H9 (cell line): ENCODE results near the gene UBE3C. TPM values are rescaled to one million over a fixed set of nuclear protein-coding genes. Genes with fewer than 3 reads are reported as not detected.

Source experiments
- DNase-seq: peaks from one replicate; pipeline ENCODE4 v3.0.0-alpha.2; 2017
- H2AFZ ChIP-seq: one replicate; pipeline ENCODE4 v1.6.1; 2013; ENCODE audit warnings: mild to moderate bottlenecking, low read length, control low read depth, moderate library complexity
- H2AK5ac ChIP-seq: 2 replicates; pipeline ENCODE4 v1.6.1; 2013; ENCODE audit warnings: low read length, control low read depth, mixed read lengths; ENCODE audit not compliant: insufficient read length
- H2BK120ac ChIP-seq: one replicate; pipeline ENCODE4 v1.6.1; 2013; ENCODE audit warnings: low read depth, mild to moderate bottlenecking, low read length, control low read depth, inconsistent platforms; ENCODE audit not compliant: poor library complexity, severe bottlenecking
- H2BK12ac ChIP-seq: 2 replicates; pipeline ENCODE4 v1.6.1; 2013; ENCODE audit warnings: low read length, control low read depth, mixed read lengths, low read depth; ENCODE audit not compliant: insufficient read length
- H2BK15ac ChIP-seq: 2 replicates; pipeline ENCODE4 v1.6.1; 2013; ENCODE audit warnings: low read depth, low read length, control low read depth
- H2BK20ac ChIP-seq: one replicate; pipeline ENCODE4 v1.6.1; 2013; ENCODE audit warnings: low read depth, mild to moderate bottlenecking, low read length, control low read depth, inconsistent platforms; ENCODE audit not compliant: poor library complexity, severe bottlenecking
- H2BK5ac ChIP-seq: 2 replicates; pipeline ENCODE4 v1.6.1; 2013; ENCODE audit warnings: low read length, control low read depth, mixed read lengths; ENCODE audit not compliant: insufficient read length
- H3K14ac ChIP-seq: 2 replicates; pipeline ENCODE4 v1.6.1; 2013; ENCODE audit warnings: low read length, control low read depth; ENCODE audit not compliant: insufficient read depth
- H3K18ac ChIP-seq: 2 replicates; pipeline ENCODE4 v1.6.1; 2013; ENCODE audit warnings: low read depth, mild to moderate bottlenecking, mixed read lengths, low read length, control low read depth; ENCODE audit not compliant: insufficient read length
- H3K23ac ChIP-seq: 2 replicates; pipeline ENCODE4 v1.6.1; 2013; ENCODE audit warnings: low read length, control low read depth, mixed read lengths, low read depth; ENCODE audit not compliant: insufficient read length
- H3K23me2 ChIP-seq: 2 replicates; pipeline ENCODE4 v1.6.1; 2013; ENCODE audit warnings: low read depth, mild to moderate bottlenecking, mixed read lengths, low read length, control low read depth; ENCODE audit not compliant: insufficient read length, poor library complexity, severe bottlenecking
- H3K27ac ChIP-seq: 2 replicates; pipeline ENCODE4 v1.5.1; 2013; ENCODE audit warnings: low read length, control low read depth, mixed read lengths, low read depth; ENCODE audit not compliant: insufficient read length
- H3K27me3 ChIP-seq: 2 replicates; pipeline ENCODE4 v1.6.1; 2013; ENCODE audit warnings: low read length, control low read depth, inconsistent platforms; ENCODE audit not compliant: insufficient read depth
- H3K4ac ChIP-seq: 2 replicates; pipeline ENCODE4 v1.6.1; 2013; ENCODE audit warnings: low read depth, mild to moderate bottlenecking, control low read depth, inconsistent platforms, low read length, moderate library complexity
- H3K4me1 ChIP-seq: 2 replicates; pipeline ENCODE4 v1.6.1; 2013; ENCODE audit warnings: low read length, control low read depth, inconsistent platforms; ENCODE audit not compliant: insufficient read depth
- H3K4me2 ChIP-seq: 2 replicates; pipeline ENCODE4 v1.6.1; 2013; ENCODE audit warnings: low read length, control low read depth, mixed read lengths; ENCODE audit not compliant: insufficient read length, insufficient read depth
- H3K56ac ChIP-seq: 2 replicates; pipeline ENCODE4 v1.6.1; 2013; ENCODE audit warnings: low read depth, mild to moderate bottlenecking, mixed read lengths, low read length, control low read depth; ENCODE audit not compliant: insufficient read length
- H3K79me1 ChIP-seq: 2 replicates; pipeline ENCODE4 v1.6.1; 2013; ENCODE audit warnings: low read depth, mild to moderate bottlenecking, moderate library complexity, low read length, control low read depth, inconsistent platforms; ENCODE audit not compliant: insufficient read depth, poor library complexity, severe bottlenecking
- H3K79me2 ChIP-seq: 2 replicates; pipeline ENCODE4 v1.6.1; 2013; ENCODE audit warnings: low read length, control low read depth, inconsistent platforms; ENCODE audit not compliant: insufficient read depth
- H3K9ac ChIP-seq: 2 replicates; pipeline ENCODE4 v1.6.1; 2013; ENCODE audit warnings: low read length, control low read depth, mixed read lengths; ENCODE audit not compliant: insufficient read length; ENCODE audit errors: extremely low read depth
- H3K9me3 ChIP-seq: one replicate; pipeline ENCODE4 v1.6.1; 2013; ENCODE audit warnings: low read depth, low read length, inconsistent platforms; ENCODE audit not compliant: control insufficient read depth
- H3T11ph ChIP-seq: one replicate; pipeline ENCODE4 v1.6.1; 2013; ENCODE audit warnings: mild to moderate bottlenecking, low read length, control low read depth, inconsistent platforms
- H4K20me1 ChIP-seq: one replicate; pipeline ENCODE4 v1.6.1; 2013; ENCODE audit not compliant: control insufficient read depth, insufficient read length, insufficient read depth
- H4K5ac ChIP-seq: 2 replicates; pipeline ENCODE4 v1.6.1; 2013; ENCODE audit warnings: low read depth, mild to moderate bottlenecking, mixed read lengths, low read length, control low read depth; ENCODE audit not compliant: insufficient read length
- H4K8ac ChIP-seq: replicated peaks from 2 replicates; pipeline ENCODE4 v1.6.1; 2013; ENCODE audit warnings: low read length, control low read depth, mixed read lengths, low read depth; ENCODE audit not compliant: insufficient read length
- H4K91ac ChIP-seq: 2 replicates; pipeline ENCODE4 v1.6.1; 2013; ENCODE audit warnings: low read depth, mild to moderate bottlenecking, moderate library complexity, mixed read lengths, low read length, control low read depth; ENCODE audit not compliant: insufficient read length
- H3K27ac Mint-ChIP-seq, 3 experiments: 2 replicates in 2 of 3; 3 replicates in 1 of 3; pipeline ENCODE4 v1.8.0; 2020 to 2021; ENCODE audit warnings: mixed read lengths in 3 of 3, mild to moderate bottlenecking in 1 of 3, moderate library complexity in 1 of 3
- H3K27me3 Mint-ChIP-seq: 2 replicates; pipeline ENCODE4 v1.8.0; 2021; ENCODE audit warnings: low read depth, mild to moderate bottlenecking, moderate library complexity, mixed read lengths
- H3K36me3 Mint-ChIP-seq, 3 experiments: 2 replicates in 2 of 3; 3 replicates in 1 of 3; pipeline ENCODE4 v1.8.0; 2020 to 2021; ENCODE audit warnings: low read depth in 3 of 3, mixed read lengths in 3 of 3; ENCODE audit not compliant: insufficient read depth in 1 of 3
- H3K4me1 Mint-ChIP-seq, 2 experiments: 2 replicates each; pipeline ENCODE4 v1.8.0; 2020; ENCODE audit warnings: mixed read lengths in 2 of 2
- H3K4me3 Mint-ChIP-seq, 2 experiments: 2 replicates in 1 of 2; 3 replicates in 1 of 2; pipeline ENCODE4 v1.8.0; 2020 to 2021; ENCODE audit warnings: mild to moderate bottlenecking in 2 of 2, mixed read lengths in 2 of 2, moderate library complexity in 1 of 2
- H3K9me3 Mint-ChIP-seq, 2 experiments: 2 replicates in 1 of 2; 3 replicates in 1 of 2; pipeline ENCODE4 v1.8.0; 2020; ENCODE audit warnings: mild to moderate bottlenecking in 2 of 2, mixed read lengths in 2 of 2, moderate library complexity in 1 of 2
- WGBS: extraction: QIAGEN DNeasy Blood & Tissue Kit; methylation state at CpG from one replicate; pipeline ENCODE4 v1.1.7; 2013; ENCODE audit warnings: missing lambda C conversion rate, low lambda C conversion rate, mixed read lengths; ENCODE audit not compliant: insufficient read length; ENCODE audit errors: extremely low coverage; 5-methylcytosine and 5-hydroxymethylcytosine counted together
- total RNA-seq: library from RNA; stranded (reverse); gene quantifications from 2 replicates; pipeline ENCODE4 v1.2.1, GENCODE V29; 2021
- TF ChIP-seq, protein P1 (sequence below): fragments of 200-600 bp; sonication (generic); conservative IDR thresholded peaks from 3 replicates; pipeline ENCODE4 v1.8.0; 2021; ENCODE audit warnings: antibody characterized with exemption, mild to moderate bottlenecking

Gene UBE3C
- total RNA-seq, 1 experiment from 2014 or later: 63.3 TPM

DNA sequence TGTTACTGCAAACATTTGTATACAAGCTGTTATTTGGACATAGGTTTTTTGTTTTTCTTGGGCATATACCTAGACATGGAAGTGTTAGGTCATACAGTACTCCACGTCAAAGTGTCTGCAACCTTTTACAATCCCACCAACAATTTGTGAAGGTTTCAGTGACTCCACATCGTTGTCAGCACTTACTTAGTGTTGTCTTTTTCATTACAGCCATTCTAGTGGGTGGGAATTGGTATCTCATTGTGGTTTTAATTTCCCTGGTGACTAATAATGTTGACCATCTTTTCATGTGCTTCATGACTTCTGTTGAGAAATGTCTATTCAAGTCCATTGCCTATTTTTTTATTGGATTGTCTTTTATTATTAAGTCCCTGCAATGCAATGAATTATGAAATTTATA lies 95.0 kb downstream of the UBE3C start:
- no peak overlapping the region for H3K4me3 Mint-ChIP-seq
- H3K9ac ChIP-seq: no peak overlapping the region
- H3K4ac ChIP-seq: no peak overlapping the region
- H4K8ac ChIP-seq: no peak overlapping the region
- H4K91ac ChIP-seq: no peak overlapping the region
- no peak overlapping the region for H3K4me2 ChIP-seq
- H3K14ac ChIP-seq: no peak overlapping the region
- H2BK20ac ChIP-seq: no peak overlapping the region
- H3K9me3 Mint-ChIP-seq: no peaks in the 10 kb centered on the region
- H2BK15ac ChIP-seq: no peak overlapping the region
- H3K23me2 ChIP-seq: no peaks in the 10 kb centered on the region
- H2BK120ac ChIP-seq: no peak overlapping the region
- no peak overlapping the region for H3K18ac ChIP-seq
- no peaks in the 10 kb centered on the region for H3K79me2 ChIP-seq
- H2BK12ac ChIP-seq: no peak overlapping the region
- no peak overlapping the region for H3K27ac Mint-ChIP-seq
- no peak overlapping the region for H3K56ac ChIP-seq
- no peak overlapping the region for H2AFZ ChIP-seq
- no peaks in the 10 kb centered on the region for H4K20me1 ChIP-seq
- H3K4me1 Mint-ChIP-seq: no peaks in the 10 kb centered on the region
- no peak overlapping the region for H2BK5ac ChIP-seq
- no peak overlapping the region for H4K5ac ChIP-seq
- no peak overlapping the region for H3K27ac ChIP-seq
- H3K23ac ChIP-seq: no peak overlapping the region
- TF ChIP-seq, protein P1, sequence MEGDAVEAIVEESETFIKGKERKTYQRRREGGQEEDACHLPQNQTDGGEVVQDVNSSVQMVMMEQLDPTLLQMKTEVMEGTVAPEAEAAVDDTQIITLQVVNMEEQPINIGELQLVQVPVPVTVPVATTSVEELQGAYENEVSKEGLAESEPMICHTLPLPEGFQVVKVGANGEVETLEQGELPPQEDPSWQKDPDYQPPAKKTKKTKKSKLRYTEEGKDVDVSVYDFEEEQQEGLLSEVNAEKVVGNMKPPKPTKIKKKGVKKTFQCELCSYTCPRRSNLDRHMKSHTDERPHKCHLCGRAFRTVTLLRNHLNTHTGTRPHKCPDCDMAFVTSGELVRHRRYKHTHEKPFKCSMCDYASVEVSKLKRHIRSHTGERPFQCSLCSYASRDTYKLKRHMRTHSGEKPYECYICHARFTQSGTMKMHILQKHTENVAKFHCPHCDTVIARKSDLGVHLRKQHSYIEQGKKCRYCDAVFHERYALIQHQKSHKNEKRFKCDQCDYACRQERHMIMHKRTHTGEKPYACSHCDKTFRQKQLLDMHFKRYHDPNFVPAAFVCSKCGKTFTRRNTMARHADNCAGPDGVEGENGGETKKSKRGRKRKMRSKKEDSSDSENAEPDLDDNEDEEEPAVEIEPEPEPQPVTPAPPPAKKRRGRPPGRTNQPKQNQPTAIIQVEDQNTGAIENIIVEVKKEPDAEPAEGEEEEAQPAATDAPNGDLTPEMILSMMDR: no peak
- no peaks in the 10 kb centered on the region for H3K4me1 ChIP-seq
- no peaks in the 10 kb centered on the region for H3K9me3 ChIP-seq
- no peaks in the 10 kb centered on the region for H3K27me3 ChIP-seq
- H3K79me1 ChIP-seq: no peaks in the 10 kb centered on the region
- no CpG with 5 or more reads among the region's 2 CpGs for WGBS
- no peak overlapping the region for H2AK5ac ChIP-seq
- H3K36me3 Mint-ChIP-seq: peaks cover 37 to 68% (median 57%) of the 10 kb centered on the region in 3 experiments; a peak in 6 of 7 replicates
- DNase-seq: no peak
- H3K27me3 Mint-ChIP-seq: no peaks in the 10 kb centered on the region
- H3T11ph ChIP-seq: no peak overlapping the region
